GM18868 (cell line): ENCODE results near the gene IFNA17.
"Not testable (repeated sequence)": the region's sequence is repeated elsewhere in the genome, so short reads cannot be mapped to it uniquely, and the experiment has no call there.

ENCODE experiments used
- ATAC-seq: cut with Tn5 transposase; IDR thresholded peaks from one replicate; pipeline ENCODE4 v1.9.1; 2021; ENCODE audit warnings: mild to moderate bottlenecking, moderate library complexity; ENCODE audit not compliant: unreplicated experiment

IFNA17 gene

GRCh38 chr9:21228122-21228521 is at the start of gene IFNA17:
Gene IFNA17, minus strand, starts transcription at chr9:21228222. Its CDS starts 49 bp downstream, at chr9:21228173.
- ATAC-seq = no peak

GRCh38 chr9:21268347-21268657 is 40.3 kb upstream of the IFNA17 start:
- ATAC-seq = no peak

GRCh38 chr9:21267485-21268346 is 39.7 kb upstream of the IFNA17 start:
- ATAC-seq = peak; percentile 82

GRCh38 chr9:21266733-21267484 is 38.9 kb upstream of the IFNA17 start:
- ATAC-seq = no peak

- peak; percentile 51 for ATAC-seq
Measured at GRCh38 chr9:21265421-21266189, 37.6 kb upstream of the IFNA17 start.

GRCh38 chr9:21255538-21256212 is 27.7 kb upstream of the IFNA17 start:
- ATAC-seq = no peak

GRCh38 chr9:21252721-21253547 is 24.9 kb upstream of the IFNA17 start:
- peak; percentile 87 for ATAC-seq

GRCh38 chr9:21251638-21252037 is 23.6 kb upstream of the IFNA17 start:
- ATAC-seq = no peak

GRCh38 chr9:21251190-21251589 is 23.2 kb upstream of the IFNA17 start:
- no peak for ATAC-seq

GRCh38 chr9:21244836-21245235 is 16.8 kb upstream of the IFNA17 start:
- ATAC-seq = no peak

- ATAC-seq = no peak
Measured at GRCh38 chr9:21239911-21240310, 11.9 kb upstream of the IFNA17 start, which contains the start of gene IFNA14. Gene IFNA14, minus strand, starts transcription at chr9:21240005. Its CDS starts 70 bp downstream, at chr9:21239935.

GRCh38 chr9:21236360-21236714 is 8.3 kb upstream of the IFNA17 start:
- not testable (repeated sequence) for ATAC-seq

- peak; percentile 83 for ATAC-seq
Measured at GRCh38 chr9:21235468-21236359, 7.7 kb upstream of the IFNA17 start.

- no peak for ATAC-seq
Measured at GRCh38 chr9:21234153-21234687, 6.2 kb upstream of the IFNA17 start.

- no peak for ATAC-seq
Measured at GRCh38 chr9:21233258-21233657, 5.2 kb upstream of the IFNA17 start.

- not testable (repeated sequence) for ATAC-seq
Measured at GRCh38 chr9:21217211-21217610, 10.8 kb downstream of the IFNA17 start, which contains the start of gene IFNA16. Gene IFNA16, minus strand, starts transcription at chr9:21217311. Its CDS starts 6 bp downstream, at chr9:21217305.

- ATAC-seq = peak; percentile 85
Measured at GRCh38 chr9:21213411-21214326, 14.4 kb downstream of the IFNA17 start.
